AG04450 (cell line): ENCODE results near the gene TTC23. TPM values are rescaled to one million over a fixed set of nuclear protein-coding genes. Genes with fewer than 3 reads are reported as not detected.

Experiments
- CTCF ChIA-PET: fragments of 300-600, 350-600 bp; formaldehyde crosslinking; extraction: SDS; loops from one replicate; lab custom pipeline; 2022; ENCODE audit warnings: antibody characterized with exemption, inconsistent platforms; lab: Charles Lee
- POLR2A ChIA-PET: fragments of 350-600 bp; formaldehyde crosslinking; extraction: SDS; loops from one replicate; lab custom pipeline; 2021; ENCODE audit warnings: antibody characterized with exemption, inconsistent platforms; lab: Yijun Ruan, JAX
- DNase-seq: peaks from one replicate; pipeline ENCODE4 v3.0.0-alpha.2; 2011; ENCODE audit warnings: low read depth, low spot score
- H3K27ac ChIP-seq: one replicate; pipeline ENCODE4 v1.5.1; 2012; ENCODE audit warnings: low read depth, low read length, control low read depth
- H3K27me3 ChIP-seq: one replicate; pipeline ENCODE4 v1.6.0; 2012; ENCODE audit warnings: low read length; ENCODE audit not compliant: control insufficient read depth, insufficient read depth
- H3K4me3 ChIP-seq: 2 replicates; pipeline ENCODE4 v1.5.1; 2011; ENCODE audit warnings: mild to moderate bottlenecking, low read depth, low read length, control low read depth
- H3K9me3 ChIP-seq: 2 replicates; pipeline ENCODE4 v1.5.1; 2012; ENCODE audit warnings: low read length; ENCODE audit not compliant: control insufficient read depth, insufficient read depth
- polyA plus RNA-seq: library from polyadenylated mRNA; depleted of rRNA; stranded (reverse); fragments of >200 nt; gene quantifications from 2 replicates; pipeline ENCODE4 v1.2.3, GENCODE V29; 2011
- TF ChIP-seq, protein P1 (sequence below): IDR thresholded peaks from 2 replicates; pipeline ENCODE4 v1.5.1; 2011; ENCODE audit warnings: low read depth, low read length, control low read depth, inconsistent platforms

Gene TTC23
- polyA plus RNA-seq, 1 experiment: 7.2 TPM

DNA sequence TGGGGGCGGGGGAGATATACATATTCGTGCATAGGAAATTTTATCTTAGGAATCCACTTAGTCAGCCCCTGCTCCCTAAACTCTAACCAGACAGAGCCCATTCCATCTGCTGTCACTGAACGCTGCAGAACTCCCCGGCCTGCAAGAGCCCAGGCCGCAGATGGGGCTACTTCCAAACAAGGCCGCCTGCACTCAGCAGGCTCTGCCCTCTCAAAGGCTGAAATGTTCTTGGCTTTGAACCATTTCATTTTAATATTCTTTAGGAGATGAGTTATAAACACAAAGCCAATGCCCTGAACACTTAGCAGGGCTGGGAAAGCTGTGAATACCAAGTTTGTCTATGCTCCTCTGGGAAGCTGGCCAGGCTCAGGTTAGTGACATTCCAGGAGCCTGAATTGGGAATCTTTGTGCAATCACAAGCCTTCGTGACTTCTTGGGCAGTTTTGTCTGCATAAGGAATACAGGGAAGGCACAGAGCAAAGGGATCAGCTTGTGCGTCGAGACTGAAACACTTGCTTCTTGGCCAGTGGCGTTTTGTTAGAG, 79.5 kb downstream of the TTC23 start:
- peak overlapping the region; percentile 93 for H3K27ac ChIP-seq
- ChIA-PET POLR2A (interaction anchor here (0.6 kb wide), 1 partner anchor 13 kb away, joined by 6 read pairs; no protein-coding TSS in a partner anchor), CTCF (interaction anchor here (0.7 to 2.2 kb wide), 4 partner anchors 43 to 535 kb away, joined by 3 to 10 read pairs (median 5); no protein-coding TSS in a partner anchor)
- TF ChIP-seq, protein P1, sequence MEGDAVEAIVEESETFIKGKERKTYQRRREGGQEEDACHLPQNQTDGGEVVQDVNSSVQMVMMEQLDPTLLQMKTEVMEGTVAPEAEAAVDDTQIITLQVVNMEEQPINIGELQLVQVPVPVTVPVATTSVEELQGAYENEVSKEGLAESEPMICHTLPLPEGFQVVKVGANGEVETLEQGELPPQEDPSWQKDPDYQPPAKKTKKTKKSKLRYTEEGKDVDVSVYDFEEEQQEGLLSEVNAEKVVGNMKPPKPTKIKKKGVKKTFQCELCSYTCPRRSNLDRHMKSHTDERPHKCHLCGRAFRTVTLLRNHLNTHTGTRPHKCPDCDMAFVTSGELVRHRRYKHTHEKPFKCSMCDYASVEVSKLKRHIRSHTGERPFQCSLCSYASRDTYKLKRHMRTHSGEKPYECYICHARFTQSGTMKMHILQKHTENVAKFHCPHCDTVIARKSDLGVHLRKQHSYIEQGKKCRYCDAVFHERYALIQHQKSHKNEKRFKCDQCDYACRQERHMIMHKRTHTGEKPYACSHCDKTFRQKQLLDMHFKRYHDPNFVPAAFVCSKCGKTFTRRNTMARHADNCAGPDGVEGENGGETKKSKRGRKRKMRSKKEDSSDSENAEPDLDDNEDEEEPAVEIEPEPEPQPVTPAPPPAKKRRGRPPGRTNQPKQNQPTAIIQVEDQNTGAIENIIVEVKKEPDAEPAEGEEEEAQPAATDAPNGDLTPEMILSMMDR: no peak
- no peak overlapping the region for H3K4me3 ChIP-seq
- H3K9me3 ChIP-seq: no peaks in the 10 kb centered on the region
- DNase-seq: peak; percentile 47
- no peaks in the 10 kb centered on the region for H3K27me3 ChIP-seq

GRCh38 chr15:99168601-99169580, 80.5 kb downstream of the TTC23 start:
- DNase-seq: no peak
- Histone ChIP-seq H3K9me3 (no peaks in the 10 kb centered on the region), H3K27ac (peak overlapping the region; percentile 93), H3K27me3 (no peaks in the 10 kb centered on the region), H3K4me3 (no peak overlapping the region)
- ChIA-PET POLR2A (no interaction called here), CTCF (interaction anchor here (1.4 to 2.0 kb wide), 2 partner anchors 67 to 69 kb away, joined by 4 to 6 read pairs; no protein-coding TSS in a partner anchor)
- TF ChIP-seq, protein P1: no peak

DNA sequence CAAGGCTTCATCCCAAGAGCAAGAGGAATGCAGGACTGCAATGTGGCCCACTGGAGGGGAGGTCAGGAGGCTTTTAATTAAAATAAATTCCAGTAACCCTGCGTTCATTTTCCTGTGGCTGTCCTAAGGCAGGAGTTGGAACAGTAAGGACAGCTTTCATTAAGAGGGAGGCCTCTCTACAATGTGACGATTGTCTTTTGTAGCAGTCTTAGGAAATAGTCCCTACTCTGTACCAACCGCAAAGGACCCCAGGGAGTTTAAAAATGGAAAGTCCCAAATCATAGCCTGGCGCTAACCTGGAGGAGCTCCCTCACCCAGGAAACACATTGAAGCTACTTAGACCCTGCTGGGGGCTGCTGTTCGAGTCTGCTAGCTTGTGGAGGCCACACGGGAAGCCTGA, 81.7 kb downstream of the TTC23 start:
- TF ChIP-seq, protein P1: no peak
- Histone ChIP-seq H3K9me3 (no peaks in the 10 kb centered on the region), H3K4me3 (no peak overlapping the region), H3K27ac (no peak overlapping the region), H3K27me3 (no peaks in the 10 kb centered on the region)
- POLR2A ChIA-PET: no interaction called here
- DNase-seq: no peak
- CTCF ChIA-PET: no interaction called here

DNA sequence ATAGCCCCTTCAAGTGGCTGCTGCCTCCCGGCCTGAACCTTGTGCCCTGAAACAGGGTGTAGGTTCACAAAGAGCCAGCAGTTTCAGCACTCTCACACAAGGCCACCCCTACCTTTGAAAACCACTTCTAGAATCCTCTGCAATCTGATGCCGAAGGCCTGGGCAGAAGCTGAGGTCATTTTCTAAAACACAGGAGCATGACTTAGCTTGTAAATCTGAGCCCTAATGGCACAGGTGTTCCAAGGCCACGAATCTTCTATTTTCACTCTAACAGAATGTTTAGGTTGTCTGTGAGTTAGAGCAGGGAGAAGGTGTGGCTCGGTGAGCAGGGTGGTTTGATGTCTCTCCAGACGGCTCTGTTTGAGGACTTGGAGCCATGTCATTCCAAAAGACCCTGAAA, 82.2 kb downstream of the TTC23 start:
- no peaks in the 10 kb centered on the region for H3K9me3 ChIP-seq
- no peak for DNase-seq
- CTCF ChIA-PET: no interaction called here
- H3K27ac ChIP-seq: no peak overlapping the region
- TF ChIP-seq, protein P1: no peak
- no peaks in the 10 kb centered on the region for H3K27me3 ChIP-seq
- POLR2A ChIA-PET: no interaction called here
- H3K4me3 ChIP-seq: no peak overlapping the region
